ENCODE data around the gene ERAP2.

- TF ChIP-seq POLR2A (IDR thresholded peaks at IDR 0.05; ENCODE audit: low read length) (no peak), GATA1 (IDR thresholded peaks at IDR 0.05; ENCODE audit: low read depth, low read length) (no peak)
These were observed 91.1 kb downstream of the ERAP2 start for GRCh38 chr5:96967400-96967799.
